ENCODE data around the gene SEMA3F. TPM values are rescaled to one million over a fixed set of nuclear protein-coding genes. Genes with fewer than 3 reads are reported as not detected.

Gene SEMA3F
- total RNA-seq, 4 donors from 2014 or later, result 5.2 to 40.1 (median 7.5) TPM

- Histone ChIP-seq H3K4me1 (no peaks in the 10 kb centered on the region), H3K27me3 (no peaks in the 10 kb centered on the region), H3K9me3 (no peaks in the 10 kb centered on the region), H3K36me3 (peaks cover 0 to 13% of the 10 kb centered on the region in 2 donors), H3K4me3 (no peak overlapping the region), H3K27ac (no peak overlapping the region)
- intact Hi-C loops (cut with DNase I; ENCODE audit: low total_unique reads), result no loop called here
- TF ChIP-seq POLR2A (IDR thresholded peaks at IDR 0.05) (no peak), CTCF (IDR thresholded peaks at IDR 0.05 in 4 of 5, conservative IDR thresholded peaks at IDR 0.05 in 1 of 5) (no peak)
- DNase-seq (no peak), ATAC-seq (no peak)
- in situ Hi-C loops (cut with MboI; ENCODE audit: low sequenced_read_pairs in 4 of 4), result loop anchor here in 1 of 4 donors (10.0 kb wide), 1 partner anchor 59 kb away; no protein-coding TSS in a partner anchor
These were observed 28.6 kb downstream of the SEMA3F start for GRCh38 chr3:50183755-50184154.

GRCh38 chr3:50184242-50184978 lies 29.3 kb downstream of the SEMA3F start:
- H3K9me3 ChIP-seq, result no peaks in the 10 kb centered on the region
- DNase-seq (no peak), ATAC-seq (no peak)
- no peaks in the 10 kb centered on the region for H3K4me1 ChIP-seq
- H3K27ac ChIP-seq, result no peak overlapping the region
- intact Hi-C loops (cut with DNase I; ENCODE audit: low total_unique reads), result no loop called here
- H3K4me3 ChIP-seq, result no peak overlapping the region
- H3K36me3 ChIP-seq, result peaks cover 0 to 13% of the 10 kb centered on the region in 2 donors
- H3K27me3 ChIP-seq, result no peaks in the 10 kb centered on the region
- TF ChIP-seq POLR2A (IDR thresholded peaks at IDR 0.05), result no peak
- no peak for TF ChIP-seq CTCF (IDR thresholded peaks at IDR 0.05 in 4 of 5, conservative IDR thresholded peaks at IDR 0.05 in 1 of 5)
- in situ Hi-C loops (cut with MboI; ENCODE audit: low sequenced_read_pairs in 4 of 4), result loop anchor here in 1 of 4 donors (10.0 kb wide), 1 partner anchor 60 kb away; no protein-coding TSS in a partner anchor

- Histone ChIP-seq H3K27me3 (no peaks in the 10 kb centered on the region), H3K9me3 (no peaks in the 10 kb centered on the region), H3K4me1 (no peaks in the 10 kb centered on the region), H3K27ac (no peak overlapping the region), H3K36me3 (peaks cover 0 to 13% of the 10 kb centered on the region in 2 donors), H3K4me3 (no peak overlapping the region)
- ATAC-seq (no peak), DNase-seq (no peak)
- intact Hi-C loops (cut with DNase I; ENCODE audit: low total_unique reads), result no loop called here
- TF ChIP-seq POLR2A (IDR thresholded peaks at IDR 0.05), result no peak
- in situ Hi-C loops (cut with MboI; ENCODE audit: low sequenced_read_pairs in 4 of 4), result loop anchor here (5.0 to 10.0 kb wide), 2 partner anchors 60 to 63 kb away; no protein-coding TSS in a partner anchor
These were observed 30.1 kb downstream of the SEMA3F start for GRCh38 chr3:50185230-50185629.

GRCh38 chr3:50186096-50186495 lies 31.0 kb downstream of the SEMA3F start:
- intact Hi-C loops (cut with DNase I; ENCODE audit: low total_unique reads), result no loop called here
- ATAC-seq, result no peak
- Histone ChIP-seq H3K9me3 (no peaks in the 10 kb centered on the region), H3K4me1 (no peaks in the 10 kb centered on the region), H3K27ac (no peak overlapping the region), H3K27me3 (no peaks in the 10 kb centered on the region), H3K36me3 (peaks cover 0 to 13% of the 10 kb centered on the region in 2 donors), H3K4me3 (no peak overlapping the region)
- no peak for TF ChIP-seq POLR2A (IDR thresholded peaks at IDR 0.05)
- TF ChIP-seq CTCF (IDR thresholded peaks at IDR 0.05 in 4 of 5, conservative IDR thresholded peaks at IDR 0.05 in 1 of 5), result no peak
- in situ Hi-C loops (cut with MboI; ENCODE audit: low sequenced_read_pairs in 4 of 4), result loop anchor here (5.0 to 10.0 kb wide), 2 partner anchors 61 to 64 kb away; no protein-coding TSS in a partner anchor
- no peak for DNase-seq

- DNase-seq (no peak), ATAC-seq (no peak)
- in situ Hi-C loops (cut with MboI; ENCODE audit: low sequenced_read_pairs in 4 of 4), result loop anchor here (5.0 to 10.0 kb wide), 2 partner anchors 63 to 65 kb away; no protein-coding TSS in a partner anchor
- Histone ChIP-seq H3K4me1 (peaks cover under 1 to 3% of the 10 kb centered on the region in 2 donors), H3K27ac (no peak overlapping the region), H3K9me3 (no peaks in the 10 kb centered on the region), H3K36me3 (peaks cover 0 to 13% of the 10 kb centered on the region in 2 donors), H3K27me3 (peaks cover under 1% of the 10 kb centered on the region in 3 donors), H3K4me3 (no peak overlapping the region)
- intact Hi-C loops (cut with DNase I; ENCODE audit: low total_unique reads), result no loop called here
- TF ChIP-seq POLR2A (IDR thresholded peaks at IDR 0.05), result no peak
- no peak for TF ChIP-seq CTCF (IDR thresholded peaks at IDR 0.05 in 4 of 5, conservative IDR thresholded peaks at IDR 0.05 in 1 of 5)
These were observed 32.6 kb downstream of the SEMA3F start for GRCh38 chr3:50187750-50188149.

All from gastrocnemius medialis (tissue), 4 donors.